MM.1S (cell line): Measurements from ENCODE around the gene PPP2R5B.

Experiments
- DNase-seq: peaks from one replicate; pipeline ENCODE4 v3.0.0-alpha.2; 2015
- H2AFZ ChIP-seq: fragments of 300-600 bp; sonication (generic); 2 replicates; pipeline ENCODE4 v1.6.0; 2016; ENCODE audit warnings: antibody characterized with exemption, low read length
- H3F3A ChIP-seq: fragments of 300-600 bp; sonication (generic); 2 replicates; pipeline ENCODE4 v1.6.1; 2016; ENCODE audit warnings: mild to moderate bottlenecking, antibody characterized with exemption, low read length, moderate library complexity, mixed read lengths; ENCODE audit not compliant: insufficient read depth
- H3K27ac ChIP-seq: fragments of 300-600 bp; sonication (generic); 2 replicates; pipeline ENCODE4 v1.5.1; 2016; ENCODE audit warnings: mild to moderate bottlenecking, low read length
- H3K27me3 ChIP-seq: fragments of 300-600 bp; sonication (generic); replicated peaks from 2 replicates; pipeline ENCODE4 v1.6.0; 2016; ENCODE audit warnings: low read length; ENCODE audit not compliant: insufficient read depth
- H3K36me3 ChIP-seq: fragments of 300-600 bp; sonication (generic); replicated peaks from 2 replicates; pipeline ENCODE4 v1.6.1; 2016; ENCODE audit warnings: mild to moderate bottlenecking, low read length, mixed read lengths; ENCODE audit not compliant: insufficient read depth
- H3K4me1 ChIP-seq: fragments of 300-600 bp; sonication (generic); 2 replicates; pipeline ENCODE4 v1.6.1; 2016; ENCODE audit warnings: low read length, mixed read lengths
- H3K4me2 ChIP-seq: fragments of 300-600 bp; sonication (generic); 2 replicates; pipeline ENCODE4 v1.6.0; 2016; ENCODE audit warnings: low read depth, low read length
- H3K4me3 ChIP-seq: fragments of 300-600 bp; sonication (generic); 2 replicates; pipeline ENCODE4 v1.5.1; 2016; ENCODE audit warnings: low read length, mixed read lengths
- H3K79me2 ChIP-seq: fragments of 300-600 bp; sonication (generic); 2 replicates; pipeline ENCODE4 v1.6.1; 2016; ENCODE audit warnings: mixed run types, low read length, mixed read lengths
- H3K9ac ChIP-seq: fragments of 300-600 bp; sonication (generic); 2 replicates; pipeline ENCODE4 v1.6.1; 2016; ENCODE audit warnings: low read length, mixed read lengths
- H3K9me2 ChIP-seq: fragments of 300-600 bp; sonication (generic); replicated peaks from 2 replicates; pipeline ENCODE4 v1.6.1; 2016; ENCODE audit warnings: mild to moderate bottlenecking, low read length, mixed read lengths; ENCODE audit not compliant: insufficient read depth
- H3K9me3 ChIP-seq: fragments of 300-600 bp; sonication (generic); replicated peaks from 2 replicates; pipeline ENCODE4 v1.6.1; 2016; ENCODE audit warnings: mild to moderate bottlenecking, low read length, mixed read lengths; ENCODE audit not compliant: insufficient read depth
- H4K20me1 ChIP-seq: fragments of 300-600 bp; sonication (generic); 2 replicates; pipeline ENCODE4 v1.6.1; 2016; ENCODE audit warnings: mild to moderate bottlenecking, low read length, moderate library complexity, mixed read lengths; ENCODE audit not compliant: insufficient read depth
- EZH2 ChIP-seq: fragments of 300-600 bp; sonication (generic); optimal IDR thresholded peaks from 2 replicates; pipeline ENCODE3; 2017; ENCODE audit warnings: low read depth, mild to moderate bottlenecking, antibody characterized with exemption, low read length, mixed read lengths
- EZH2phosphoT487 ChIP-seq: fragments of 300-600 bp; sonication (generic); IDR thresholded peaks from 2 replicates; pipeline ENCODE4 v1.6.1; 2018; ENCODE audit warnings: antibody characterized with exemption, low read length
- TF ChIP-seq, protein P1 (sequence below): fragments of 300-600 bp; sonication (generic); IDR thresholded peaks from 2 replicates; pipeline ENCODE4 v1.5.1; 2016; ENCODE audit warnings: antibody characterized with exemption, low read length, mixed read lengths

Gene PPP2R5B

DNA sequence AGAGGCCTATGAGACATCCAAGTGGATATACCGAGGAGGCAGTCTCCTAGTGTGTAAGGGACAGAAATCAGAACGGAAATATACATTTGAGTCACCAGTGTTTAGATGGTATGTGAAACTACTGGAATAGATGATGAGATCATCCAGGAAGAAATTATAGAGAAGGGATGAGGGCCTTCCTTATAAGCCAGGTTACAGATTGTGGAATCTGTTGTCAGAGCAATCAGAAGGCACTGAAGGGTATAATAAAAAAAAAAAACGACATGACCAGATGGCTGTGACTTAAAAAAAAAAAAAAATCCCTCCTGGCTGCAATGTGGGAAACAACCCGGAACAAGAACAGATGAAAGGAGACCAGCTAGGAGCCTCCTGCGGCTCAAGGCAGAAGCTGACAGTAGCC lies 44.7 kb downstream of the PPP2R5B start:
- Histone ChIP-seq H2AFZ (no peak overlapping the region), H4K20me1 (no peaks in the 10 kb centered on the region), H3K4me2 (no peak overlapping the region), H3K36me3 (no peaks in the 10 kb centered on the region), H3K9me3 (no peaks in the 10 kb centered on the region), H3K4me3 (no peak overlapping the region), H3K27me3 (no peaks in the 10 kb centered on the region), H3K9ac (no peak overlapping the region), H3K9me2 (no peaks in the 10 kb centered on the region), H3F3A (no peaks in the 10 kb centered on the region), H3K4me1 (no peaks in the 10 kb centered on the region), H3K79me2 (no peaks in the 10 kb centered on the region), H3K27ac (no peak overlapping the region)
- TF ChIP-seq, protein P1, sequence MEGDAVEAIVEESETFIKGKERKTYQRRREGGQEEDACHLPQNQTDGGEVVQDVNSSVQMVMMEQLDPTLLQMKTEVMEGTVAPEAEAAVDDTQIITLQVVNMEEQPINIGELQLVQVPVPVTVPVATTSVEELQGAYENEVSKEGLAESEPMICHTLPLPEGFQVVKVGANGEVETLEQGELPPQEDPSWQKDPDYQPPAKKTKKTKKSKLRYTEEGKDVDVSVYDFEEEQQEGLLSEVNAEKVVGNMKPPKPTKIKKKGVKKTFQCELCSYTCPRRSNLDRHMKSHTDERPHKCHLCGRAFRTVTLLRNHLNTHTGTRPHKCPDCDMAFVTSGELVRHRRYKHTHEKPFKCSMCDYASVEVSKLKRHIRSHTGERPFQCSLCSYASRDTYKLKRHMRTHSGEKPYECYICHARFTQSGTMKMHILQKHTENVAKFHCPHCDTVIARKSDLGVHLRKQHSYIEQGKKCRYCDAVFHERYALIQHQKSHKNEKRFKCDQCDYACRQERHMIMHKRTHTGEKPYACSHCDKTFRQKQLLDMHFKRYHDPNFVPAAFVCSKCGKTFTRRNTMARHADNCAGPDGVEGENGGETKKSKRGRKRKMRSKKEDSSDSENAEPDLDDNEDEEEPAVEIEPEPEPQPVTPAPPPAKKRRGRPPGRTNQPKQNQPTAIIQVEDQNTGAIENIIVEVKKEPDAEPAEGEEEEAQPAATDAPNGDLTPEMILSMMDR = no peak
- TF ChIP-seq EZH2phosphoT487 = no peak
- TF ChIP-seq EZH2 = no peak
- DNase-seq = no peak

DNA sequence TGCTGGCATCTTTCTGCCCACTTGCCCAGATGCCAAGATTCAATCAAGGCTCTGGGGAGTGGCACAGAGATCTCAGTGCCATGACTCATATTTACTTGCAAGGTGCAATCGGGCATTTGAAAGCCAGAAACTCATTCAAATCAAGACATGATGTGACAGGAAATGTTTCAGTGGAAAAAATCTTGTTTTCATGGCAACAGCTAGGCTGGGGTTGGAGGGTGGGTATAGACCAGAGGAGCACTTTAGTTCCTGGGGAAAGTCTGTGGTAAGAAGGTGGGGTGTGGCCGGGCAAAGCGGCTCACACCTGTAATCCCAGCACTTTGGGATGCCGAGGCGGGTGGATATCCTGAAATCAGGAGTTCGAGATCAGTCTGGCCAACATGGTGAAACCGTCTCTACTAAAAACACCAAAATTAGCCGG lies 46.3 kb downstream of the PPP2R5B start:
- Histone ChIP-seq H3F3A (no peaks in the 10 kb centered on the region), H3K27me3 (no peaks in the 10 kb centered on the region)
- no peak for DNase-seq

DNA sequence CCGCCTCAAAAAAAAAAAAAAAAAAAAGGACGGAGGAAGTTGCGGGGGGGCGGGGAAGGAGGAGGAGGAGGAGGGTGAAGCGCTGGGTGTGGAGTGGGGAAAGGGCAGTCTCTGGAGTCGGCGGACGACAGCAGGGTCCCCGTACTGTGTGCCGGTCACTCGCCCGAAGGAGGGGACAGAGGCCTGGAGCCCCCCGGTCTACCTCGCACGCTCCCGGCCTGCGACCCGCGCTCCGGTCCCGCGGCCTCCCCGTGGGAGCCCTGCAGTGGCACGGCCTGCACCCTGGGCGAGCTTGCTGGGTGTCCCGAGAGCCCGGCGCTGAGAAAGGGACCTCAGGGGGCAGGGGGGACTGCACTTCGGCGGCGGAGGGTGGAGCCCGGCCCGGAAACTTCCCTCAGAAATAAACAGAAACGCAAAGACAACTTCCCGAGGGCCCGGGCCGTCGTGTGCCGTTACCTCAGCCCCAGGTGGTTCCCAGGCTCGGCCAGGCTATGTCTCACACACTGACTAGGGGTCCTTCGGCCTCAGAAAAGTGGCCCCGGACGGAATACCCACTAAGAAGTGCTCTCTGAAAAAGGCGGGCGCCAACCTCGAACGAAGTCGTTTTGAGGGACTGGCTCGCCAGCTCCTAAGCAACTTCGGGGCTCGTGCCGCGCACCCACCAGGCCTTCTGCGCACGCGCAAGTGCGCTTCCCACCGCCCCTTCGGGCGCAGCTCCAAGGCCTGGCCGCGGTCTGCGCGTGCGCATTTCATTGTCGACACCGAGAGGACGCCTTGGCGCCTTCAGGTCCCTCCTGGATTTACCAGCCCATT lies 47.1 kb downstream of the PPP2R5B start, which contains the start of gene MAJIN:
TSS of gene MAJIN (minus strand) at position 688 of the 813 bp plus-strand sequence. CDS start 12,703 bp downstream, outside the sequence.
- H3K4me2 ChIP-seq = no peak within 1 kb of the TSS

More for the DNA sequence above, 46.3 kb downstream of the PPP2R5B start:
- no peaks in the 10 kb centered on the region for H3K79me2 ChIP-seq
- TF ChIP-seq EZH2phosphoT487 = no peak
- no peak for TF ChIP-seq EZH2
- TF ChIP-seq, protein P1 = no peak
- H3K9ac ChIP-seq = no peak overlapping the region
- no peaks in the 10 kb centered on the region for H3K9me2 ChIP-seq
- H3K4me1 ChIP-seq = no peaks in the 10 kb centered on the region
- no peaks in the 10 kb centered on the region for H4K20me1 ChIP-seq
- H2AFZ ChIP-seq = no peak overlapping the region
- no peaks in the 10 kb centered on the region for H3K9me3 ChIP-seq
- no peak overlapping the region for H3K27ac ChIP-seq
- no peaks in the 10 kb centered on the region for H3K36me3 ChIP-seq
- H3K4me3 ChIP-seq = no peak overlapping the region
- no peak overlapping the region for H3K4me2 ChIP-seq

More for the DNA sequence above, 47.1 kb downstream of the PPP2R5B start, which contains the start of gene MAJIN:
- H3K4me1 ChIP-seq = no peaks in the 10 kb centered on the region
- H3K9me2 ChIP-seq = no peaks in the 10 kb centered on the region
- no peaks in the 10 kb centered on the region for H4K20me1 ChIP-seq
- no peaks in the 10 kb centered on the region for H3K36me3 ChIP-seq
- H3K9ac ChIP-seq = no peak within 1 kb of the TSS
- DNase-seq = no peak
- TF ChIP-seq EZH2 (no peak), EZH2phosphoT487 (no peak)
- TF ChIP-seq, protein P1 = no peak
- H3K27ac ChIP-seq = no peak within 1 kb of the TSS
- H3K4me3 ChIP-seq = no peak within 1 kb of the TSS
- H3K27me3 ChIP-seq = no peaks in the 10 kb centered on the region
- no peaks in the 10 kb centered on the region for H3K79me2 ChIP-seq
- no peak within 1 kb of the TSS for H2AFZ ChIP-seq
- H3F3A ChIP-seq = no peaks in the 10 kb centered on the region
- no peaks in the 10 kb centered on the region for H3K9me3 ChIP-seq
